Hematopoietic multipotent progenitor cell treated with erythropoietin and hydrocortisone succinate and interleukin-3 and kit ligand, for 4 days (in vitro differentiated cells): ENCODE data around the gene ADAP1.
"Not testable (repeated sequence)": the region's sequence is repeated elsewhere in the genome, so short reads cannot be mapped to it uniquely, and the experiment has no call there.

Source experiments
- DNase-seq: peaks from one replicate; pipeline ENCODE4 v3.0.0-alpha.2; 2015

The ADAP1 gene

GRCh38 chr7:875476-876076 is 78.9 kb downstream of the ADAP1 start:
- DNase-seq, result no peak

- no peak for DNase-seq
Observed at GRCh38 chr7:875051-875450, 79.4 kb downstream of the ADAP1 start.

GRCh38 chr7:874031-874749 is 80.3 kb downstream of the ADAP1 start:
- no peak for DNase-seq

GRCh38 chr7:873367-874002 is 81.0 kb downstream of the ADAP1 start:
- DNase-seq, result peak; percentile 92

- DNase-seq, result not testable (repeated sequence)
Observed at GRCh38 chr7:872685-873084, 81.8 kb downstream of the ADAP1 start.

GRCh38 chr7:871900-872537 is 82.5 kb downstream of the ADAP1 start:
- DNase-seq, result no peak

GRCh38 chr7:869348-869747 is 85.1 kb downstream of the ADAP1 start:
- DNase-seq, result no peak

GRCh38 chr7:868189-868486 is 86.3 kb downstream of the ADAP1 start:
- DNase-seq, result no peak

- DNase-seq, result peak; percentile 52
Observed at GRCh38 chr7:867406-868188, 86.9 kb downstream of the ADAP1 start.

GRCh38 chr7:867001-867405 is 87.5 kb downstream of the ADAP1 start:
- no peak for DNase-seq

GRCh38 chr7:865921-866320 is 88.6 kb downstream of the ADAP1 start:
- DNase-seq, result no peak

GRCh38 chr7:863106-863505 is 91.4 kb downstream of the ADAP1 start:
- no peak for DNase-seq

- DNase-seq, result no peak
Observed at GRCh38 chr7:862157-862556, 92.3 kb downstream of the ADAP1 start.

- no peak for DNase-seq
Observed at GRCh38 chr7:861222-861621, 93.3 kb downstream of the ADAP1 start.

GRCh38 chr7:860149-860548 is 94.3 kb downstream of the ADAP1 start:
- no peak for DNase-seq

GRCh38 chr7:859359-860030 is 95.0 kb downstream of the ADAP1 start:
- DNase-seq, result no peak

- no peak for DNase-seq
Observed at GRCh38 chr7:857661-858060, 96.8 kb downstream of the ADAP1 start.

GRCh38 chr7:856444-857095 is 97.9 kb downstream of the ADAP1 start:
- DNase-seq, result no peak

- DNase-seq, result no peak
Observed at GRCh38 chr7:855686-856369, 98.7 kb downstream of the ADAP1 start.

GRCh38 chr7:854118-854775 is 100.2 kb downstream of the ADAP1 start:
- no peak for DNase-seq
